GM19455 (cell line): Measurements from ENCODE around the gene PPIE.
"Not testable (repeated sequence)": the region's sequence is repeated elsewhere in the genome, so short reads cannot be mapped to it uniquely, and the experiment has no call there.

ENCODE experiments used
- ATAC-seq: cut with Tn5 transposase; IDR thresholded peaks from one replicate; pipeline ENCODE4 v1.9.1; 2021; ENCODE audit not compliant: unreplicated experiment

PPIE gene

GRCh38 chr1:39757501-39757900, 18.8 kb downstream of the PPIE start:
- no peak for ATAC-seq

DNA sequence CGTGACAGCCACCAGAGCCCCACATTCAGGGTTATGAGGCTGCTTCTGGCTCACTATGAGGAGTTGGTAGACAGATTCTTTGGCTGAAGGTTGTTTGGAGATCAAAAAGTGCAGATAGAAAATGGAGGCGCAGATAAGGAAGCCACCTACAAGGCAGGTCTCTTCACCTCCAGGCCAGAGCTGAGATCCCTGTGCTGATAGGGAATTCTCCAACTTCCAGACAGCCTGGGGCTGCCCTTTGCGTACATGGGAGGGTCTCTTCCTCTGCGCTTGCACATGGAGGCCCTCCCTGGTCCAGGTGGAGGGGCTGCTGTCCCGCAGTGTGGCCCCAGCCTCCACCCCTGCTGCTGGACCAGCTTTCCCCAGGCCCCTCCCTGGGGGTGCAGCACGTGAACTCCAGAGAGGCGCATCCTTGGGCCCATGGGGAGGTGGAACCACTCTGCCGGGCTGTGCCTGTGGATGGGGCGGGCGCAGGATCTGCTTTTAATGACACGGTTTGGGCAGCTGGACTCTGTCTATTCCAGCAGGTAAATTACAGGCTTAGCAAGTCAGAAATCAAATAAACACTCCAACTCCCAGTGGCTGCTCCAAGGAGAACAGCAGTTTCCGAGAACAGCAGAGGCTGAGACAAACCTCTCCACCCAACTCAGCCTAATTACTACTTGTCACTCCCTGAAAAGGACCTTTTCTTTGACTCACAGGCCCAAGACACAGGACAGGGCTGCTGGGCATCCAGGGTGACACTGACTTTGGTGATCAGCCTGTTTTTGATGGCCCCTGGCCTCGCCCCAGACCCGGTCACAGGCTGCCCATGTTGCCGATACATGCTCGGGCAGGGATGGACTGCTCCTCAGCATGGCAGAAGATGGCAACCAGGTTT, 20.1 kb downstream of the PPIE start:
- ATAC-seq = no peak

GRCh38 chr1:39759436-39759726, 20.7 kb downstream of the PPIE start:
- ATAC-seq = no peak

GRCh38 chr1:39760074-39761008, 21.7 kb downstream of the PPIE start:
- no peak for ATAC-seq

DNA sequence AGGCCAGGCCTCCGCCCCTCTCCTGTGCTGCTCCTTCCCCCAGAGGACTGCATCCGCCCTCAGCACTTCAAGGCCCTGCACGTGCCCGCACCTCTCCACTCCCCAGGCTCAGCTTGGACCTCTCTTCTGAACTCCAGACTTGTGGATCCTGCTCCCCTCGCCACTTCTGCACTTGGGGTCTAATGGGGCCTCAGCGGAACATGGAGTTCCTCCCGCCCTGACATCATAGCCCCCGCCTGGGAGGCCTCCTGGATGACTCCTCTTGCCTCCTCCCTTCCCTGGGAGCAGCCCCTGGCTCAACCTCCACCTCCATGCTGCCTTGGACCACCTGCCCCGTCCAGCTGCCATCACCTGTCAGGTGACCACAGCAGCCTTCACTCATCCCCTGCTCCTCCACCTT, 22.3 kb downstream of the PPIE start:
- no peak for ATAC-seq

DNA sequence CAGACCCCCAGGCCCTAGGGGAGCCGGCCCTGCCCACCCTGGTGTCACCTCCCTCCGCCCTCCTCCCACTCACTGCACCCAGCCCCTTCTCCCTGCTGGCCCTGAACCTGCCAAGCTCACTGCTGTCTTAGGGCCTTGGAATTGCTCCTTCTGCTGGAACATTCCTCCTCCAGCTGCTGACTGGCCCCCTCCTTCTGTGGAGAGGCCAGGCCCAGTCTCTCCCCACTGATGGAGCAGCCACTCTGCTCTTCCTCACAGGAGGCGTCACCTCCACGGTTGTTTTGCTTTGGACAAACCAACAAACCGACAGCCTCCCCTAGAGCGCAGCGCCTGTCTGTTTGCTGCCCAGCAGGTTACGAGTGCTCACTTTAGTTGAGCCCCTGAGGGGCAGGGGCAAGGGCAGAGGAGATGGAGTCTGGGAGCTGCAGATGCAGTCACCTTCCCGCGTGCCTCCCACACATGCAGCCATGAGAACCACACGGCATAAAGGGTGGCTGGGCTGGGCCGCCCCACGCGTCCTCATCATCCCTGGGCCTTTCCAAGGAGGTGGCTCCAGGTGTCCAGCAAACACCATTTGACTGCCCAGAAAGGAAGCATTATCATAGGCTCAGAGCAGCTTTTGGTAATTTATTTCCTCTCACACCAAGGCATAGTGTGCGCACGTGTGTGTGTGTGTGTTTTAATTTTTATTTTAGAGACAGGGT, 23.0 kb downstream of the PPIE start:
- no peak for ATAC-seq

DNA sequence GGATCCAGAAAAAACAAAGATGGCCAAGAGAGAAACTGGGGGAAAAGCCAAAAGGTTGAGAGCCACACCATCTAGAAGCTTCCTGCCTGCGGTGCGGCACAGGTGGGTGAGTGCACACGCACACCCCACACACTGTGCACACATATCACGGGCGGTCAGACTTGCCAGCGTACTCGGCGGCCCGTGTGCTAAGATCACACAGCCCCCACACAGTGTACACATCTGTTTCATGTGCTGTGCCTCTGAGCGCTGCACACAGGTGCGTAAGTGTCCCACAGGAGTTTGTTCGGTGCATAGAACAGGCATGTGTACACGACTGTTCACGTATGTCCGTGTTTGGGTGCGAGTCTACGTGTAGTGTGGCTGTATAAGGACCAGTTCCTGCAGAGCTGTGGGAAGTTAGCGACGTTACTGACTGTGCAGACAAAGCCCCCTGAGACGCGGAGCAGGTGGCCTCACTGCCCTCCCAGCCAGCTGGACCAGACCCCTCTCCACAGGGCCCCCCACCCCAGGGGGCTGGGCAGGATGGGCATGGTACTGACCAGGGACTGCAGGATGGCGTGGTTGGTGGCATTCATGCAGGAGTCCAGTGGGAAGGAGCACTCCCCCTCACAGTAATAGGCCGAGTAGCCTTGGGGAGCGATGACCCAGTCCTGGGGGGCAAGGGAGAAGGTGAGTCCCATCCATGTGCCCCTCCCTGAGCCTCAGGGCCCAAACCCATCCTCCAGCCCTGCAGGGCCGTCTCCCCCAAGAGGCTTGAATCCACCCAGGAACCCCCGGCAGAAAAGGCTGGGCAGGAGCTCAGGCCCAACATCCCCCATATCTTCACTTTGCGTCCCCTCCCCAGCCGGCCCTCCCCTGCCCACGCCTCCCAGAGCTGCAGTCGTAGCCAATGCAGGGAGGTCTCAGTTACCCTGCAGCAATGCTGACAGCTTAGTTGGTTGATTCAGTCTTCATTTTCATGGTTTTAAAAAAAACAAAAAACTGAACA, 24.2 kb downstream of the PPIE start:
- ATAC-seq = no peak

GRCh38 chr1:39763619-39764374, 25.1 kb downstream of the PPIE start:
- ATAC-seq = not testable (repeated sequence)

GRCh38 chr1:39764512-39764911, 25.8 kb downstream of the PPIE start:
- ATAC-seq = not testable (repeated sequence)

DNA sequence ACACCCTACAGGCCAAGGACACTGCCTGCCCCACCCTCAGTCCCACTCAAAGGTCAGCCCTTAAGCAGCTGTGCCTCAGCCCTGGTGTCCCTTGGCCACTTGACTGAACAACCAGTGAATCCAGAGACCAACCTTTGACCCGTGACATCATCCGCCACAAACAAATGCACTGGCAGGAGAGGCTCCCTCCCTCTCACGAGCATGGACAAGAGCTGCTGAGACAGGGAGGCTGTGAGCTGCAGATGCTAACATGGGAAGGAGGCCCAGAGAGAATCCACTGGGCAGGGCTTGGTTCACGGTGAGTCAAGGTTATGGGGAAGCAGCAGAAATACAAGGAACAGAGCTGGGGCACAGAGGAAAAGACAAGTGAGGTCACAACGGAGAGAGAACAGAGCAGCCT, 27.8 kb downstream of the PPIE start:
- ATAC-seq = not testable (repeated sequence)

DNA sequence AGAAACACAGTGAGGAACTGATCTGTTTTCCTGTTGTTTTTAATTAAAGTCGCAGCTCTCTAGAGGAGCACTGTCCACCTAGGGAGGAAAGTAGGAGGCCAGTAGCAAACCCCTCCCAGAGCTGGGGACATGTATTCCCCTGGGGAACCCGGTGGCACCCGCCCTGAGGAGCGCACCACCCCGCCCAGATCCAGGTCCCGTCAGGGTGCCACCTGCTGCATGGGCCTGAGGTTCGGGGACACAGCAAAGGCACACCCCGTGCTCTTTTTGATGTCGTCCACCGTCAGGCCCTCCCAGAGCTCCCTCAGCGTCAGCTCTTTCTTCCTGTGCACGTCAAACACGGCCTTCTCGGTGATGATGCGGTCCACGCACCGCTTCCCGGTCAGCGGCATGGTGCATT, 30.8 kb downstream of the PPIE start:
- not testable (repeated sequence) for ATAC-seq

DNA sequence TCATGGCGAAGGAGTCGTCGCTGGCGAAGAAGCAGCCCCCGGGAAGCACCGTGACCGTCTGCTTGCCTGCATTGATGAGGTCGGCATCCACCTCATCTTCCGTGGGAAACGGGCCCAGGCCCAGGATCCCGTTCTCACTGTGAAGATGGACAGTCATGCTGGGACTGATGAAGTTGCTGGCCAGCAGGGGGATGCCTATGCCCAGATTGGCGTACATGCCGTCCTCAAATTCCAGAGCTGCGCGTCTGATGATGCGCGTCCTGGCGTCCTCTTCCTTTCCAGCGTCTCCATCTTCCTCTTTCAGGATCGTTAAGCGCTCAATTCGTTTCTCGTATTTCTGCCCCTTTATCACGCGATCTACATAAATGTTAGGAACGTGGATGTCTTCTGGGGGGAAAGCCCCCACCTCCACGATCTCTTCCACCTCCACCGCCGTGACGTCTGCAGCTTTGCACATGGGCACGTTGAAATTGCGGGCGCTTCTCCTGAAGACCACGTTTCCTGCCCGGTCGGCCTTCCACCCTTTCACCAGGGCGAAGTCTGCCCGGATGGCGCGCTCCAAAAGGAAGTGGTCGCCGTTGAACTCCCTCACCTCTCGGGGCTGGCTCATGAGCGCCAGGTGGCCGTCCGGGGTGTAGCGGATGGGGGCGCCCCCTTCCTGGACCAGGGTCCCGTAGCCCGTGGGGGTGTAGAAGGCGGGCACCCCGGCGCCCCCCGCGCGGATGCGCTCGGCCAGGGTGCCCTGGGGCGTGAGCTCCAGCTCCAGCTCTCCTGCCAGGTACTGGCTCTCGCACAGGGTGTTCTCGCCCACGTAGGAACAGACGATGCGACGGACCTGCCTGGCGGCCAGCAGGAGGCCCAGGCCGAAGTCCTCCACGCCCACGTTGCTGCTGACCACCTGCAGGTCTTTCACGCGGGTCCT, 31.7 kb downstream of the PPIE start:
- not testable (repeated sequence) for ATAC-seq

DNA sequence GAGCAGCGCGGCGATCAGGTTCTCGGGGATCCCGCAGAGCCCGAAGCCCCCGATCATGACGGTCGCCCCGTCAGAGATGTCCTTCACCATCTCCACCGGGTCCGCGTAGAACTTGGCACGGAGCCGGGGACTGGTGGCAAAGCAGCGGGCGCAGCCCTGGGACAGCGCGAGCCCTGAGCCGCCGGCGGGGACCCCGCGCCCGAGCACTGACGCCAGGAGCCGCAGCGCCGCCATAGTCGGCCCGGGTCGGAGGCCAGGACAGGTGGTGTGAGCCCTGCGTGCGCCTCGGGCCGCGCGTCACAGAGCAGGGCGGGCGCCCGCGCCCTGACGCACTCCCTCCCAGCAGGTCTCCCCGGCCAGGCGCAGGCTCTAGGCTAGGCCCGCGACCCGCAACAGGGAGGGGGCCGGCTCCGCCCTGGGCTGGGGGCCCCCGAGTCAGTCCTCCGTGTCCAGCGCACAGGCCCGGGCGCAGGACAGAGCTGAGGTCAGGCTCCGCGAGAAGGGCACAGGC, 32.4 kb downstream of the PPIE start, which contains the start of gene OXCT2:
OXCT2 (minus strand) TSS at position 327 of the 511 bp plus-strand sequence; CDS start at position 234, 93 bp downstream.
- ATAC-seq = not testable (repeated sequence)

GRCh38 chr1:39773369-39773979, 34.8 kb downstream of the PPIE start:
- ATAC-seq = not testable (repeated sequence)

GRCh38 chr1:39775141-39775540, 36.5 kb downstream of the PPIE start:
- ATAC-seq = not testable (repeated sequence)

DNA sequence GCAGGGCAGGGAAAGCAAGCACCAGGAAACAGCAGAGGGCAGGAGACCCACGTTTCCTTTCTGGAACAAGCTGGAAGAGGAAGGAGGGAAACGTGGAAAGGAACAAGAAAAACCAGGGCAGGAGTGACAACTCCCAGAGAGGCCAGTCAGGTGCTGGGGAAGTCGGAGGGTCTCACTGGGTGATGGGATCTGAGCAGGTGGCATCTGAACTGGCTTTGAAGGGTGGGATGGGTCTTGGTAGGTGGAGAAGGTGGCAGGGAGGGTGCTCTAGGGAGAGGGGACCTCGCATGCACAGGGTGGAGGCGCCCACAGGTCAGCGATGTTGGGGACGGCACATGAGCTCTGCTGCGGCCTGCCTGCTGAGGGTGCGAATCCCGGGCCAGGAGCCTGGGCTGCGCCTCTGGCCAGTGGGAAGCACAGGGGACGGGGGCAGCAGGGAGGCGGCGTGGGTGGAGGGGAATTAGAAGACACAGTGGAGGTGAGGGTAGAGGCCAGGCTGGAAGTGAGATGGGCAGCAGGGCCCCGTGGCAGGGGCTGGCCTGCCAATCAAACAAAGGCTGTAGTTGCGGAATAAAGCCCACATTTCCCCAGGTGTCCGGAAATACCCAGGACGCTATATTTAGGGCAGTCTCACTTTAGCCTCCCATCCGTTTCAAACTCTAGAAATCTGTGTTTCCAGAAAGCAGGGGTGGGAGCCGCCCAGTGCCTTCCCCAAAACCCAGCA, 37.2 kb downstream of the PPIE start:
- peak; percentile 14 for ATAC-seq

DNA sequence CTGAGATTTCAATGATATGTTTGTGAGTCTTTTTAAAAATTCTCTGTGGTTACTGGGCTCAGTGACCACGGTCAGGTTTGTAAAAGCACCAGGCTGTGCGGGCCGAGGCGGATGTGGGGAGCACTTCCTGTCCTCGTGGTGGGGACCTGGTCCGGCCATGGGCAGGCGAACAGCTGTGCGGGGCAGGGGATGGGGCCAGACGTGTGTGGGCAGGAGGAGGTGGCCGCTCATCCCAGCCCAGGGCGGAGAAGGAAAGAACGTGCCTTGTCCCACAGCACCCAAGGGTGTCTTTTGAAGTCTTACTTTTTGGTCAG, 37.7 kb downstream of the PPIE start:
- peak; percentile 56 for ATAC-seq
